ENCODE results near the gene UNC13A.

The UNC13A gene

DNA sequence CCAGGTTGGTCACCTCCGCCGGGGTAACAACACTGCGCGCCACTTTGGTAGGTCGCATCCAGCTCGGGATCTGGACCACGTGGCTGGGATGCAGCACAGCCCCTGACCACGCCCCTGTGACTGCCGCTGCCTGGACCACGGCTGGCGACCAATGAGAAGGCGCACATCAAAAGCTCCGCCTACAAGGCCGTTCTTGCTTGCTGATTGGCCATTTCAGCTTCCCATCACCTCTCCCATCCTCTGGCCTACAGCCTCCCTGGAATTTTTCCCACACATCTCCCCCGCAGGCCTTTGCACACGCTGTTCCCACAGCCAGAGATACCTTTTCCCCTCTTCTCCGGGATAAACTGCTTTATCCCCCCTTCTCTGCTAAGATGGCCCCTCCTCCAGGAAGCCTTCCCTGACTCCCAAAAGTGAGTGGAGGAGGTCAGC, 18.6 kb upstream of the UNC13A start:
- peak; percentile 94 for DNase-seq (ENCODE audit: low spot score)

DNA sequence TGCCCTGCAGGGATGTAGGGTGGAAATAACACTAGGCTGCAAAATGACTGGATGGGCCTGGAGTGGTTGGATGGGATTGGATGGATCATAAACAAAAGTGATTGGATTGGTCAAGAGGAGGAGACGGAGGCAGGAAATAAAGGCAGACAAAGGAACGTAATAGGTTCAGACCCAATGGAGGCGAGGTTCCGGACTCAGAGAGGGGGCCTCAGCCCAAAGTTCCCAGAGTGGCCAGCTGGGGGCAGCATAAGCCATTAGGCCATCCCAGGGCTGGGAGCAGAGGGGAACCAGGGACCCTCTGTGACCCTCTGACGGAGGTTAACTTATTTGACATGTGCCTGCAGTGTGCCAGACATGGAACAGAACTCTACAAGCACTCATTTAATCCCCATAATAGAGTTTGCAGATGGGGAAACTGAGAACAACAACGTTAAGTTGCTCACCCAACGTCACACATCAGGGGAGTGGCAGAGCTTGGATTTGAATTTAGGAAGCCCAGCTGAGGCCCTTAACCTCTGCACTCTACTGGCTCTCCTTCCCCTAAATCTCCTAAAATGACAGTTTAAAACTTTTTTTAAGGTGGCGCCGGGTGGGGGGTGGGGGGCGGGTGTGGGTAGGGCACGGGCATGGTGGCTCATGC, 15.8 kb upstream of the UNC13A start:
- DNase-seq (ENCODE audit: low spot score) = peak; percentile 72

DNA sequence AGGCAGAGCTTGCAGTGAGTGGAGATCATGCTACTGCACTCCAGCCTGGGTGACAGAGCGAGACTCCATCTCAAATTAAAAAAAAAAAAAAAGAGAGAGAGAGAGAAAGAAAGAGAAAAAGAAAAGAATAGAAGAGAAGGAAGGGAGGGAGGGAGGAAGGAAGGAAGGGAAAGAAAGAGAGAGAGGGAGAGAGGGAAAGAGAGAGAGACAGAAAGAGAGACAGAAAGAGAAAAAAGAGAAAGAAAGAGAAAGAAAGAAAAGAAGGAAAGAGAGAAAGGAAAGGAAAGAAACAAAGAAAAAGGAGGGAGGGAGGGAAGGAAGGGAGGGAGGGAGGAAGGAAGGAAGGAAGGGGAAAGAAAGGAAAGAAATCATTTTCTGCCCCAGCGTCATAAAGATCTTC, 7.0 kb upstream of the UNC13A start:
- no peak for DNase-seq (ENCODE audit: low spot score)

DNA sequence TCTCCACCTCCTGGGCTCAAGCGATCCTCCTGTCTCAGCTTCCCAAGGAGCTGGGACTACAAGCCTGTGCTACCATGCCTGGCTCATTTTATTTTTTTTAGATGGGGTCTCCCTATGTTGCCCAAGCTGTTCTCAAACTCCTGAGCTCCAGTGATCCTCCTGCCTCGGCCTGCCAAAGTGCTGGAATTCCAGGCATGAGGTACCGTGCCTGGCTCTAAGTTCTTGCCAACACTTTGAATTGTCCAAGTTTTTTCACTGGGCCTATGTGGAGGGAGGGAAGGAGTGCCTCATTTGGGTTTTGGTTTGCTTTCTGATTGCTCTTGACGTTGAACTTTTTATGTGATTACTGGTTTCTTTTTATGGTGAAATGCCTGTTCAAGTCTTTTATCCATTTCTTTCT, 4.4 kb upstream of the UNC13A start:
- DNase-seq (ENCODE audit: low spot score) = no peak

DNA sequence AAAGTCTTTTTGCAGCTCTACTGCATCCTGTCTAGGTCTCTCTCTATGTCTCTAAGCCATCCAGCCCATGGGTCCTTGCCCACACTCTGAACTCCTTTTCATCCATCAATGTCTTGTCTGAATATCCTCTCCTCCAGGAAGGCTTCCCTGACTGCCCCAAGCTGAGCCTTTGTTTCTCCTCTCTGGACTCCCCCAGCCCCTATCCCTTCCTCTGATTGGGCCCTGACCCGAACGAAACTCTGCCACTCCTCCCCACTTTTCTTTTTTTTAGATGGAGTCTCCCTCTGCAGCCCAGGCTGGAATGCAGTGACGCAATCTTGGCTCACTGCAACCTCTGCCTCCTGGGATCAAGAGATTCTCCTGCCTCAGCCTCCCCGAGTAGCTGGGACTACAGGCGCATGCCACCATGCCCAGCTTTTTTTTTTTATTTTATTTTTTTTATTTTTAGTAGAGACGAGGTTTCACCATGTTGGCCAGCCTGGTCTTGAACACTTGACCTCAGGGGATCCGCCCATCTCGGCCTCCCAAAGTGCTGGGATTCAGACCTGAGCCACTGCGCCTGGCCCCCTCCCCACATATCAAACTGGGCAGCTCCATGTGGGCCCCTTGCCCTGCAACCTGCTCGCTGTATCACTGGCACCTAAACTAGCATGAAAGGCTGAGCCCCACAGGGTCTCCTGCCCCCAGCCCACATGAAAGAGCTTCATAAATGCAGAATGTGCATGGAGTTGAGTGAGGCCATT, 870 bp upstream of the UNC13A start:
- no peak for DNase-seq (ENCODE audit: low spot score)

DNA sequence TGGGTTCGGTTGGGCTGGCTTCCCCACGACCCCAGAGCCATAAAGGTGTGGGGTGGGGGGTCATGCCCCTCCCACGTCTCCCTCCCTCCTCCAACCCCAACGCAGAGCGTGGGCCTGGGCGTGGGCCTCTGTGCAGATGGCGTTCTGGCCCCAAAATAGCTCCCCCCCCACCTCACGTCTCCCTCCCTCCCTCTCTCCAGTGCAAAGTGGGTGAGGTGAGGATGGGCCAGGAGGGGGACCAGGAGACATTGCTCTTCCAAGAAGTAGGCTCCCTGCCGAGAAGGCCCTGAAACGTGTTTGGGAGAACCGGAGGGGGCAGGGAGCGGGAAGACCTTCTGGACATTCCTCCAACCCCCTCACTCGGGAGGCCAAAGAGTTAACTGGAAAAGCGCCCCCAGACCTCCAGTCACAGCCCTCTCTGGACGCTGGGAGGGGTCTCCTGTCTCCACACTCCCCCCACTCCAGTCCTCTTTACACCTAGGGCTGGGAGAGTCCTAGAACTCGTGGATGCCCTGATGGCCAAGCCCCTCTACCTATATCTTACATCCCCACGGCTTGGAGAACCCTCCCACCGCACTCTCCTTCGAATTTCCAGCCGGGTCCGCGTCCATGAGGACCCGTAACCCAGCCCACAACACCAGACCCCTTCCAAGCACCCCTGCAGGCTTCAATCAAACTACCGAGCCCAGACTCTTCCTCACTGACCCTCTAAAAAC, 855 bp downstream of the UNC13A start:
- peak; percentile 49 for DNase-seq (ENCODE audit: low spot score)

DNA sequence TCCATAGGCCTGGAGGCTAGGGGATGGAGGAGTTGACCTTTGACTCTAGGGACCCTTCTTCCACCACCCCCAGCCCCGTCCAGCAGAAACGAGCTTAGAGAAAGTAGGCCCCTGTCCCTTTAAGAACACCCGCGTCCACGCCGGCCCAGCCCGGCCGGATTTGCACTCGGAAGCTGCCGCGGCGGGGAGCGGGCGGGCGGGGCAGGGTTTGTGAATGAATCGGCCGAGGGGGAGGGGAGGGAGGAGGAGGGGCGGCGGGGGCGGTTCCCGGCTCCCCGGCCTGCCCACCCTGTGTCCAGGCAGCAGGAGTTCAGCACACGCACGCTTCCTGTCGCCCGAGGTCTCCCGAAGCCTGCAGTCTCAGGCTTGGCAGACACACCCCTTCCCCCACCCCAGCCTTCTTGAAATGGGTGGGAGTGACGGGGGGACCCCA, 1.5 kb downstream of the UNC13A start:
- DNase-seq (ENCODE audit: low spot score) = peak; percentile 86

DNA sequence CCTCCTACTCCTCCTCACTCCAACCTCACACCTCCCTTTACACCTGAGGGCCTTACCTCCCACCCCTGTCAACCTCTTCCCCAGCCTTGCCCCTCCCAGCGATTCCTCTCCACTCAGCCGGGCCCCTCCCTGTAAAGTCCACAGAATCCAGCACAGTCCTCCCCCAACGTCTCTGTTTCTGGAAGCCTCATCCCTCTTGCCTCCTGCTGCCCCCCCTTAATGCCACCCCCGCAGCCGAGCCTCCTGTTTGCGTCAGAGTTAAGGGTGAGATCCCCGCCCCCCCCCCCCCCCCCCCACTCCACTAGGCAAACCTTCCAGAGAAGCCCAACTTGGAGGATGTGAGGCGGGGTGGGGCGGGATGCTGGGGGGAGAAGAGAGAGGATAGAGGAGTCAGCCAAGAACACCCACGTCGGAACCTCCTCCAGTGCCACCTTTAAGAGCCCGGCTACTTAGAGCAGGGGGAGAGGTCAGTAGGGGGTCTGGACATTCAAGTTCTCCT, 2.1 kb downstream of the UNC13A start:
- peak; percentile 49 for DNase-seq (ENCODE audit: low spot score)

DNA sequence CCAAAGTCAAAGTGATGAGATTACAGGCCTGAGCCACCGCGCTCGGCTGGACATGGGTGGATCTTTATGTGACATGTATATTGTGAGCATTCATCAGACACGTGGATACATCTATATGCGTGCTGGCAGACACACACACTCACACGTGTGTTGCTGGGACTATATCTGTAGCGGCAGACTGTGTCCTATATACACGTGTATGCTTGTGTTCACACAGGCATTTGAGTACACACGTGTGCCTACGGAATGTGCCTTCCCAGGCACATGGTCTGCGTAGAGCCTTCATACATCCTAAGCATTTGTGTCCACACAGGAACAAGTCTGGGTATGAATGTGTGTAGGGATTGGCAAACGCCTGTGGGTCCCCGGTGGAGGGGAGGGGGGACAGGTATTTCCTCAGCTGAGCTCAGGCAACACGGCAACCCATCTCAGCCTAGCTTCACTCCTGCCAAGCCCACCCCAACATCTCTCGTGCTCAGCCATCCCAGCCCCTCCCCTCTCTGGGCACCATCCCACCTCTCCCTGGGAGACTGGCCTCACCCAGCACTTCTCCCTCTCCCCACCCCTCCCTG, 2.6 kb downstream of the UNC13A start:
- no peak for DNase-seq (ENCODE audit: low spot score)

DNA sequence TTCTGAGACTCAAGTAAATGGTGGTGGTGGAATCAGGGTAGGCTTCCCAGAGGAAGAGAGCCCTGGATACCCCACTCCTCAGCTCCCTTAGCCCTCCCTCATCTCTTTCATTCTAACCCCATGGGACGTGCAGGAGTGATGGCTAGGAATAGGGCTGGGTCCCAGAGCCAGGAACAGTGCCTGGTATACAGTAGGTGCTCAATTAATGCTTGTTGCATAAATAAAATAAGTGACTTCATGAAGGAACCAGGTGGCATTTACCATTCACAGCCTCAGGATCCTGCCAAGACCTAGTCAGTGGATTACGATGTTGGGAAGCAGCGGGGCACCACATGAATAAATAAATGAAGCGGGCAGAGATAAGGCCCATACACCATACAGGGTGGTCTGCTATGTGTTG, 3.9 kb downstream of the UNC13A start:
- no peak for DNase-seq (ENCODE audit: low spot score)

DNA sequence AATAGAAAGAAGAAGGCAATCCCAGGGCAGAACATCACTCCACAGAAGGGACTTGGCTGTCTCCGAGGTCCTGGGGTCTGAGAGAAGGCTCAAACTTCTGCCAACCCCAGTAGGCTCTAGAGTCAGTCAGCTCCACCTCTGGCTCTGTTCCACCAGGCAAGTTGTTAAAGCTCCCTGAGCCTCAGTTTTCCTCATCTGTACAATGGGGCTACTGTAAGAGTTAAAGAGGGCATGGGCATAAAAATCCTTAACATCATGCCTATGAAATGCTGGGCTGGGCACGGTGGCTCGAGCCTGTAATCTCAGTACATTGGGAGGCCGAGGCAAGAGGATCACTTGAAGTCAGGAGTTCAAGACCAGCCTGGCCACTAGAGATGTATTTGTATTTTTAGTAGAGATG, 5.1 kb downstream of the UNC13A start:
- no peak for DNase-seq (ENCODE audit: low spot score)

DNA sequence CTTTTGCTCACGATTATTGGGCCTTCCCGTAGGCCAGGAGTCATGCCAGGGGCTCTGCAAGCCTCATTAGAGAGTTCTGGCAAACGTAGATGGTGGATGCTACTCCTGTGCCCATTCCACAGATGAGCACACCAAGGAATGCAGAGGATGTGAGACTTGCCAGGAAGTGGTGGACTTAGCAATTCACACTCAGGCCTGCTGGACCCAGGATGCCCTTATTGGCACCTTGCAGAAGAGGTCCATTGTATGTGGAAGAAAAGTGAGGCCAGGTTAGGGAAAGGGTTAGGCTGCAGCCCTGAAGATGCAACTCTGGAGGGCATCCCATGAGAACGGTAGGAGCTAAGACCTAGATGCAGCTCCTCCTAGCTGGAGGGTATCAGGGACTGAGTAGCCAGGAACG, 5.9 kb downstream of the UNC13A start:
- no peak for DNase-seq (ENCODE audit: low spot score)

DNA sequence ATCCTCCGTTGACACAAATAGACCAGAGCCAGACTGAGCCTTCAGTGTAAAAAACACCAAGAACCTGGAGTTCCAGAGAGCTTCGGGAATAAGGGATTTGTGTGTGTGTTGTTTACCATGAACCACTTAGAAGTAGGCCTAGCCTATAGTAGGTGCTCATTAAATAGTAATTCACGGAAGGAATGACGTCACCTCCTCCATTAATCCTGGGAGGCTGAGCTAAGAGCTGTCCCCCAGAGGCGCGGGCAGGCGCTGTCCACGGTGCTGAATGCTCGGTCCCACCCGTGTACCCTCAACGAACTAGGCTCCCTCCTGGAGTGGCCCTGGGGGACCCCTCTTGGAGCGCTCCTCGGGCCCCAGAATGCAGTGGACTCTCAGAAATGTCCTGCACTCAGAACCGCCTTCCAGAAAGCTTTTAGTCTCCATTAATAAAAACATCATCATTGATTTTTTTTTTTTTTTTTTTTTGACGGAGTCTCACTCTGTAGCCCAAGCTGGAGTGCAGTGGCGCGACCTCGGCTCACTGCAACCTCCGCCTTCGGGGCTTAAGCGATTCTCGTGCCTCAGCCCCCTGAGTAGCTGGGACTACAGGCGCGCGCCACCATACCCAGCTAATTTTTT, 6.5 kb downstream of the UNC13A start:
- peak; percentile 85 for DNase-seq (ENCODE audit: low spot score)

DNA sequence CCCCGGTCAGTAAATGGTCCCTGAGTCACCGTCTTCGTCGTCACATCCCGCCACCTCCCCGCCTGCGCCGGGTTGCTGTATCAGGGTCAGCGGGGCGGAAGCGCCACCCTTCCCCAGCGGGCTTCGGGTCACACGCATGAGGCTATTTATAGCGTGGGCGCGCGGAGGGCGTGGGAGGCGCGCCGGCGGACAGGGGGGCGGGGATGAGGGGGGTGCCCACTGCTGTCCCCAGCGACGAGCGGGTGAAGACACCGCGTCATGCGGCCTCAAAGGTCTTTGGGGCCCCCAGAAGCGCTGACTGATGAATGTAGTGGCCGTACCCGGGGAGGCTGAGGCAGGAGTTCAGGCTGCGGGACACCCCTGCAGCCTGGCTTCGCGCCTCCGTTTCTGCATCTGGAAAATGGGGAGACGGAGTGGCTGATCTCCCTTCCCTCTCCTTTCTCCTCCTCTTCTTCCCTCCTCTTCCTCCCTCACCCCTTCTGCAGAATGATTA, 7.9 kb downstream of the UNC13A start:
- DNase-seq (ENCODE audit: low spot score) = peak; percentile 66

DNA sequence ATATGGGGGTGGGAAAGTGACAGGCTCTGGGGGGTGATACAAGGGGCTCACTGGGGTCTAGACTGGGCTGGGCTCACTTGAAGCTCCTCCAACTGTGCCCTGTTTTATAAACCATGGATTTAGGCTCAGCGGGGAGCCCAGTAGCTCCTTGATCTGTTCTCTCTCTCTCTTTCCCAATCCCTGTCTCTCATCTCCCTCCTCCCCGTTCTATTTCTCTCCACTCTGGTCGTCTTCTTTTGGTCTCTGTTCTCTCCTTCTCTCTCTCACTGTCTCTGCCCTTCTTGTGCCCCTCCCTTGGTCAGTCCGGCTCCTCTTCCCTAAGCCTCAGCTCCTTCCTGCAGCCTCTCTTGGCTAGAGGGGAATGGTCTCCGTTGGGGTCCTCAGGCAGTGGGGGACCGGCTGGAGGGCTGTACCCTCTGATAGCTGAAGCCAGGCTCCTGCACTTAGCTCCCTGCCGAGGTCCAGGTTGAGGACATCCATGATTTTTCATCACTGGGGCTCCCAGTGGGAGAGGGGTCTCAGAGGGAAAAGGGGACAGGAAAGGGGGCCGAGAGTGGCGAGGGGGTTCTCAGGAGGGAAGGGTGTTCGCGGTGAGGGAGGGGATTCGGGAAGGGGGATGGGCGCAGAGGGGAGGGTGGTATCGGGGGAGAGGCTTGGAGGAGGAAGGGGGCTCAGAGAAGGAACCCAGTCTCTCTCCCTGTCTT, 8.5 kb downstream of the UNC13A start:
- no peak for DNase-seq (ENCODE audit: low spot score)

DNA sequence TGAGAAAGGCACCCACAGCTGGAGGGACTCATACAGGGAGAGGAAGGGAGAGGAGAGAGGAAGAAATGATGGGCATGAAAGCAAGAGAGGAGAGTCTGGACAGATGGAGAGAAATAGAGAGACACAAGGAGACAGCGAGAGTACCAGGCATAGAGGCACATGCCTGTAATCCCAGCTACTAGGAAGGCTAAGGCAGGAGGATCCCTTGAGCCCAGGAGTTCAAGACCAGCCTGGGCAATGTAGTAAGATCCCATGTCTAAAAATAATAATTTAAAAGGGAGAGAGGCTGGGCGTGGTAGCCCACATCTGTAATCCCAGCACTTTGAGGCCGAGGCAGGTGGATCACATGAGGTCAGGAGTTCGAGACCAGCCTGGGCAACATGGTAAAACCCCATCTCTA, 9.3 kb downstream of the UNC13A start:
- no peak for DNase-seq (ENCODE audit: low spot score)

DNA sequence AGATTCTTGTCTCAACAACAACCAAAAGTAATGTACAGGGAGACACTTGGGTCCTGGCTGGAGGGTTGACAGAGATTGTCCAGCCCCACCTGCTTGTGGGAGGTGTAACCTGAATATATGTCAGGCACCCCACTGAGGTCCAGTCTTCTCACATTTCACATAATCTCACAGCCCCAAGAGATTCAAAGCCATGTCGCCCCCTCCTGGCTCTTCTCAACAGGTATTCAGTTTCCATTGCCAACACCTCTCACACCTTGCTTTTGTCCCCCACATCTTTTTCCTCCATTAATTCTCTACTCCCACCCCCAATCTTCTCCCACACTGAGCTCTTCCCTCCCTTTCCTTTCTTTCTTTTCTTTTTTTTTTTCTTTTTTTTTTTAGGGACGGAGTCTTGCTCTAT, 11.2 kb downstream of the UNC13A start:
- DNase-seq (ENCODE audit: low spot score) = peak; percentile 58

DNA sequence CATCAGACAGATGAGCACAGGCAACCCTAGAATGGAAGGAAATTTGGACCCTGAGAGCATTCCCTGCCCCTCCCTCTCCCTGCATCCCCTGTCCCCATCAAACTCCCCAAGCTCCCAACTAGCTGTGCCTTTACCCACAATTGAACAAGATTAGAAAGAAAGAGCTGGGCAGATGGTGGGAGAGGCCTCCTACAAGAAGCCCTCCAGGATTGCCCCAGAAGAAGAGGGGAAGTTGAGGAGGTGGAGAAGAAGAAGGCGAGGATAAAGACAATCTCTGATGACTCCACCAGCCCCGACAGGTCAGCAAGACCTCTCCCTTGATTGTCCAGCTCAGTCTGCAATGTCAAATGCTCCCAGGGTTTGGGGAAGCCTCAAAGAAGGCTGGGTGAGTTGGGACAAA, 11.9 kb downstream of the UNC13A start:
- no peak for DNase-seq (ENCODE audit: low spot score)

DNA sequence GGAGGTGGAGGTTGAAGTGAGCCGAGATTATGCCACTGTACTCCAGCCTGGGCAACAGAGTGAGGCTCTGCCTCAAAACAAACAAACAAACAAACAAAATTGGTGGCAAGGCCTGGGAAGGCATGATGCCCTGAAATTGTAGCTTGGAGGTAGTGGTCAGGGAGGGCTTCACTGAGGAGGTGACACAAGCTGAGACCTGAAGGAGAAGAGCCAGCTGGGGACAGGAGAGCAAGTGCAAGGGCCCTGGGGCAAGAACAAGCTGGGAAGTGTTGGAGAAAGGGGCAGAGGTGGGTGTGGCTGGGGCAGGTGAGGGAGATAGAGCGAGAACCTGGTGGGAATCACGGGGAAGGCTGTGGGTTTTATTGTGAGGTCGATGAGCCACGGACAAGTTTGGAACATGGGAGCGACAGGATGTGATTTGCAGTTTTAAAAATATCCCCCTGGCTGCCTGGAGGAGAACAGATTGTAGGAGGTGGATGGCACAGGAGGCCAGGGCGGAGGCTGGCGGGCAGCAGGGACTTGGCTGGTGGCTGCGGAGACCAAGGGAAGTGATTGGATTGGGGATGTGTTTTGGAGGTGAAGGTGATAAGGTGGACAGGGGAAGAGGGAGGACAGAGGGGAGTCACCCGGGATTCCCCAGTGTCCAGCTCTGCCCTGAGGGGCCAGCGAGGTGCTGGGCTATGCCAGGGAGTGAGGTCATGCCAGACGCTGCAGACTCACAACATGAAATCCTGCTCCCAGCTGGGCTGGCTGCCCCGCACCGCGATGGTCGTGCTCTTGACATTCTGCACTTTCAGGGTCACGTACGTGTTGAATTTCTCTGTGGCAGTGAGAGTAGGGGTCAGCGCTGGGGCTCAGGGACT, 14.0 kb downstream of the UNC13A start:
- DNase-seq (ENCODE audit: low spot score) = no peak

DNA sequence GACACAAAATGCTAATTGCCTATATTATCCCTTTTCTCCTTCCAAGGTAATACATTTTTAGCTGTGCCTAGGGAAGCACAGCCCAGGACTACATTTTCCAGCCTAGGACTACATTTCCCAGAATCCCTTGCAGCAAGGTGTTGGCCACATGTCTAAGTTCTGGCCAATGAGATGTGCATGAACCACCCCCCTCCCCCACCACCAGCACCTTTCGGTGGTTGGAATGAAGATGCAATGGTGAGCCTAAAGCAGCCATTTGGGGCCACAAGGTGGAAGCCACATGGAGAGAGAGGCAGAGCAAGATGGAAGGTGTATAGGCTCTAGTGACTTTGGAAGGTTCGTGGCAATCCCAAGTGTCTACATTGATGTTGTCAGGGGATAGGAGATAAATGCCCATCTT, 16.2 kb downstream of the UNC13A start:
- DNase-seq (ENCODE audit: low spot score) = peak; percentile 70

All from iPS-NIHi11 (cell line).